Immature natural killer cell (primary cell): ENCODE results near the gene PARD3B. TPM values are rescaled to one million over a fixed set of nuclear protein-coding genes. Genes with fewer than 3 reads are reported as not detected.

Source experiments
- DNase-seq, 3 donors: peaks; one replicate each; pipeline ENCODE4 v3.0.0; 2022; ENCODE audit warnings: mixed read lengths in 1 of 3
- H3K27ac Mint-ChIP-seq, 6 donors: one replicate each; pipeline ENCODE4 v1.8.0; 2020; ENCODE audit warnings: mixed read lengths in 6 of 6, mild to moderate bottlenecking in 5 of 6, inconsistent platforms in 4 of 6, moderate library complexity in 3 of 6
- H3K27me3 Mint-ChIP-seq, 3 donors: one replicate each; pipeline ENCODE4 v1.8.0; 2020 to 2021; ENCODE audit warnings: low read depth in 3 of 3, mild to moderate bottlenecking in 3 of 3, mixed read lengths in 3 of 3, moderate library complexity in 3 of 3, inconsistent platforms in 1 of 3
- H3K36me3 Mint-ChIP-seq, 3 donors: one replicate each; pipeline ENCODE4 v1.8.0; 2020; ENCODE audit warnings: mixed read lengths in 3 of 3, inconsistent platforms in 2 of 3, mild to moderate bottlenecking in 2 of 3
- H3K4me1 Mint-ChIP-seq, 2 donors: one replicate each; pipeline ENCODE4 v1.8.0; 2020; ENCODE audit warnings: inconsistent platforms in 2 of 2, mild to moderate bottlenecking in 2 of 2, mixed read lengths in 2 of 2, moderate library complexity in 1 of 2
- H3K4me3 Mint-ChIP-seq, 5 donors: one replicate each; pipeline ENCODE4 v1.8.0; 2020; ENCODE audit warnings: mild to moderate bottlenecking in 5 of 5, mixed read lengths in 5 of 5, inconsistent platforms in 3 of 5, moderate library complexity in 3 of 5
- H3K9me3 Mint-ChIP-seq, 6 donors: one replicate each; pipeline ENCODE4 v1.8.0; 2020; ENCODE audit warnings: mild to moderate bottlenecking in 6 of 6, mixed read lengths in 6 of 6, inconsistent platforms in 4 of 6, moderate library complexity in 3 of 6
- polyA plus RNA-seq, 3 donors: library from polyadenylated mRNA; unstranded; fragments of 300-500 nt; fragmentation: Illumina TruSeq; gene quantifications; one replicate each; pipeline ENCODE4 v1.2.3, GENCODE V29; 2021

The PARD3B gene
- polyA plus RNA-seq, 3 donors from 2014 or later: not detected

GRCh38 chr2:204628926-204629712, 83.8 kb downstream of the PARD3B start:
- H3K27ac Mint-ChIP-seq: no peak overlapping the region

GRCh38 chr2:204632410-204632809, 87.1 kb downstream of the PARD3B start:
- DNase-seq: no peak
- H3K4me1 Mint-ChIP-seq: no peaks in the 10 kb centered on the region
- H3K9me3 Mint-ChIP-seq: peaks cover 0 to 5% (median 1%) of the 10 kb centered on the region in 6 donors
- H3K4me3 Mint-ChIP-seq: no peak overlapping the region
- peaks cover 0 to 2% (median 2%) of the 10 kb centered on the region in 3 donors for H3K27me3 Mint-ChIP-seq
- H3K36me3 Mint-ChIP-seq: no peaks in the 10 kb centered on the region
- no peak overlapping the region for H3K27ac Mint-ChIP-seq

More at GRCh38 chr2:204628926-204629712, 83.8 kb downstream of the PARD3B start:
- Mint-ChIP-seq H3K4me3 (no peak overlapping the region), H3K36me3 (no peaks in the 10 kb centered on the region), H3K27me3 (peaks cover 0 to 6% (median 2%) of the 10 kb centered on the region in 3 donors), H3K9me3 (peaks cover 0 to 5% (median 3%) of the 10 kb centered on the region in 6 donors), H3K4me1 (no peaks in the 10 kb centered on the region)
- DNase-seq: no peak

- Mint-ChIP-seq H3K4me3 (no peak overlapping the region), H3K36me3 (no peaks in the 10 kb centered on the region)
Observed at GRCh38 chr2:204634564-204634963, 89.3 kb downstream of the PARD3B start.

DNA sequence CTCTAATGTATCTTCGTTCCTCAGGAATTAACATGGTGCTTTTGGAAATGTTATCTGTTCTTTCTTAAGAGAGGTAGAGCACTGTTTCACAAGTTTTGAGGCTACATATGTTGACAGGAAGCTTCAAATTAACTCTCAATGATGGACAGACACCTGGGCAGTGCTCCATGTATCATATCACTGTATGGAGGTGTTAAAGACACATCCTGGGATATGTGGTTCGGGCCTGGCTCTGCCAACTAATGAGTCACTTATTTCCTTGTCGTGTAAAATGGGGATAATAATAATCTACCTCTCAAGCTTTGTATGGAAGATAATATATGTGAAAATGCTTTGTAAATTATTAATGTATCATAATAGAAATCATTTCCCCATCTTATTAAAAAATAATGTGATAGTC, 90.2 kb downstream of the PARD3B start:
- Mint-ChIP-seq H3K4me3 (no peak overlapping the region), H3K9me3 (peaks cover 0 to 5% (median 0%) of the 10 kb centered on the region in 6 donors), H3K27me3 (peaks cover 0 to 2% (median 2%) of the 10 kb centered on the region in 3 donors), H3K27ac (no peak overlapping the region), H3K36me3 (no peaks in the 10 kb centered on the region), H3K4me1 (no peaks in the 10 kb centered on the region)
- no peak for DNase-seq

More at GRCh38 chr2:204634564-204634963, 89.3 kb downstream of the PARD3B start:
- no peak for DNase-seq
- Mint-ChIP-seq H3K27ac (no peak overlapping the region), H3K9me3 (peaks cover 0 to 5% (median 0%) of the 10 kb centered on the region in 6 donors), H3K4me1 (no peaks in the 10 kb centered on the region), H3K27me3 (peaks cover 0 to 2% (median 2%) of the 10 kb centered on the region in 3 donors)

DNA sequence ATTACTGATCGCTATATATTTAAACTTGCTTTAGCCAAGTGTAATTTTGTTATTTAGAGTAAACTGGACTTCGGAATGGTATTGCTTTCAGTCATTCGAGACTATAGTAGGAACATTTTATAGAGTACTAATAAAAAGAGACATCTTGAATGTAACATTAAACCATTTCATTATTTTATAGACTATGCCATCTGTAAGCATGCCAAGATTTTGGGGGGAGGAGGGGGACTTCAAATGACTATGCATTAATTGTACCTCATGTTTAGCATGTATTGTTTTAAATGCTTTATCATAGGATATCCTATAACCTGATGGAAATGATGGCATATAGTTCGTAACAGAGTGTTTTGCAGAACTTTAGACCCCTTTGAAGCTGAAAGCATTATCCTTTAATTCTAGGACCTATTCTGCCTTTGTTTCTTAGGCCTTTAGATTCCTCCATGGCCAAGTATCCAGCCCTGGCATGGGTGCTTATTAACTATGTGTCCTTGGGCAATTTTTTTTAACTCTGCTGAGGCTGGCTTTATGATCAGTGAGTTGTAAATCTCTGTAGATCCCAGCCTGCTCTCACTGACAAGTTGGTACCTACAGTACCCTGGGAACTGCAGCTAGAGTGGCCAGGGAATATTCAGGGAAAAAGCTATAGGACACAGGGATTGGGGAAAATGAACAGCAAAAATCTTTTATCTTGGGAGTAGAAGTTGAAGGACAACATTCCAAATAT, 93.4 kb downstream of the PARD3B start:
- no peak for DNase-seq
- no peaks in the 10 kb centered on the region for H3K36me3 Mint-ChIP-seq
- H3K27ac Mint-ChIP-seq: no peak overlapping the region
- H3K27me3 Mint-ChIP-seq: no peaks in the 10 kb centered on the region
- peaks cover 0 to 5% (median 3%) of the 10 kb centered on the region in 6 donors for H3K9me3 Mint-ChIP-seq
- no peaks in the 10 kb centered on the region for H3K4me1 Mint-ChIP-seq
- H3K4me3 Mint-ChIP-seq: no peak overlapping the region

DNA sequence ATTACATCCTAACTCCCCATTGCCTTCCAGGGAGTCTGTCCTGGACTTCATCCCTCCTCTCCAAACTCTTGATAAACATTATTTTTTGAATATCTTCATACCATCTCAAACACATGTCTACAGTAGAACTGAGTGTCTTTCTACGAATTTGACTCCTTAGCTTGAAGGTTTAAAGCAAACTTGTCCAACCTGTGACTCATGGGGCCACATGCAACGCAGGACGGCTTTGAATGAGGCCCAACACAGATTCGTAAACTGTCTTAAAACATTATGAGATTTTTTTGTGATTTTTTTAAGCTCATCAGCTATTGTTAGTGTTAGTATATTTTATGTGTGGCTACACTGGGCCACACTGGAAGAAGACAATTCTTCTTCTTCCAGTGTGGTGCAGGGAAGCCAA, 98.1 kb downstream of the PARD3B start:
- H3K27me3 Mint-ChIP-seq: no peaks in the 10 kb centered on the region
- no peaks in the 10 kb centered on the region for H3K36me3 Mint-ChIP-seq
- H3K4me3 Mint-ChIP-seq: no peak overlapping the region
- H3K27ac Mint-ChIP-seq: no peak overlapping the region
- no peaks in the 10 kb centered on the region for H3K4me1 Mint-ChIP-seq
- DNase-seq: no peak
- peaks cover 0 to 6% (median 4%) of the 10 kb centered on the region in 6 donors for H3K9me3 Mint-ChIP-seq

GRCh38 chr2:204645018-204645773, 99.9 kb downstream of the PARD3B start:
- H3K36me3 Mint-ChIP-seq: no peaks in the 10 kb centered on the region
- H3K9me3 Mint-ChIP-seq: peaks cover 0 to 6% (median 4%) of the 10 kb centered on the region in 6 donors
- H3K4me1 Mint-ChIP-seq: no peaks in the 10 kb centered on the region
- H3K27me3 Mint-ChIP-seq: no peaks in the 10 kb centered on the region
- no peak overlapping the region for H3K4me3 Mint-ChIP-seq
- no peak for DNase-seq
- H3K27ac Mint-ChIP-seq: no peak overlapping the region

- Mint-ChIP-seq H3K27me3 (no peaks in the 10 kb centered on the region), H3K4me3 (no peak overlapping the region), H3K27ac (no peak overlapping the region), H3K36me3 (no peaks in the 10 kb centered on the region), H3K9me3 (peaks cover 4 to 16% (median 8%) of the 10 kb centered on the region in 6 donors), H3K4me1 (no peaks in the 10 kb centered on the region)
- DNase-seq: no peak
Observed at GRCh38 chr2:204647626-204648025, 102.4 kb downstream of the PARD3B start.

- DNase-seq: no peak
- Mint-ChIP-seq H3K36me3 (no peaks in the 10 kb centered on the region), H3K27ac (no peak overlapping the region), H3K9me3 (peaks cover 7 to 19% (median 10%) of the 10 kb centered on the region in 6 donors), H3K4me3 (no peak overlapping the region), H3K4me1 (no peaks in the 10 kb centered on the region), H3K27me3 (peaks cover 0 to 2% (median 0%) of the 10 kb centered on the region in 3 donors)
Observed at GRCh38 chr2:204650611-204651010, 105.3 kb downstream of the PARD3B start.

- H3K4me3 Mint-ChIP-seq: no peak overlapping the region
- peaks cover 7 to 19% (median 10%) of the 10 kb centered on the region in 6 donors for H3K9me3 Mint-ChIP-seq
- no peaks in the 10 kb centered on the region for H3K4me1 Mint-ChIP-seq
- peaks cover 0 to 2% (median 0%) of the 10 kb centered on the region in 3 donors for H3K27me3 Mint-ChIP-seq
- H3K36me3 Mint-ChIP-seq: no peaks in the 10 kb centered on the region
- no peak for DNase-seq
- no peak overlapping the region for H3K27ac Mint-ChIP-seq
Observed at GRCh38 chr2:204652063-204652462, 106.8 kb downstream of the PARD3B start.

GRCh38 chr2:204654669-204655068, 109.4 kb downstream of the PARD3B start:
- peaks cover 7 to 19% (median 10%) of the 10 kb centered on the region in 6 donors for H3K9me3 Mint-ChIP-seq
- no peak overlapping the region for H3K27ac Mint-ChIP-seq
- H3K4me1 Mint-ChIP-seq: no peaks in the 10 kb centered on the region
- H3K4me3 Mint-ChIP-seq: no peak overlapping the region
- DNase-seq: no peak
- H3K36me3 Mint-ChIP-seq: no peaks in the 10 kb centered on the region
- H3K27me3 Mint-ChIP-seq: peaks cover 0 to 2% (median 0%) of the 10 kb centered on the region in 3 donors

DNA sequence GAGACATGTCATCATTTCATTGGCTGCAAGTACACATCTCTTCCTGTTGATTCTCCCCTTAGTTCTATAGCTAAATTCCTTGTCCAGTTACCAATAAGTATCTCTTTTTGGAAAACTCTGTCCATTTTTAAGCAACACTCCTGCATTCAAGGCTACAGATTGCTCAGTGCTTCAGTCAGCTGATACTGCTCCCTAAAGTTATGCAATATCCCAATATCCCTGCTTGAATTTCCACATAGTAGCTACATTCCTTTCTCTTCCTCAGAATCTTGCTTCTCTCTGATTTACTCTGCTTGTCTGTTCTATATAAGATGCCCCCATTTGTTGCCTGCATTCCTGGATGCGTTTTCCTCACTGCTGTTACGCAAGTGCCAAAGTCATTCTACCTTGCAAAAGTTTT, 109.8 kb downstream of the PARD3B start:
- H3K9me3 Mint-ChIP-seq: peaks cover 7 to 19% (median 11%) of the 10 kb centered on the region in 6 donors
- H3K4me3 Mint-ChIP-seq: no peak overlapping the region
- no peaks in the 10 kb centered on the region for H3K4me1 Mint-ChIP-seq
- H3K27me3 Mint-ChIP-seq: peaks cover 0 to 2% (median 0%) of the 10 kb centered on the region in 3 donors
- no peak for DNase-seq
- no peaks in the 10 kb centered on the region for H3K36me3 Mint-ChIP-seq
- H3K27ac Mint-ChIP-seq: no peak overlapping the region

DNA sequence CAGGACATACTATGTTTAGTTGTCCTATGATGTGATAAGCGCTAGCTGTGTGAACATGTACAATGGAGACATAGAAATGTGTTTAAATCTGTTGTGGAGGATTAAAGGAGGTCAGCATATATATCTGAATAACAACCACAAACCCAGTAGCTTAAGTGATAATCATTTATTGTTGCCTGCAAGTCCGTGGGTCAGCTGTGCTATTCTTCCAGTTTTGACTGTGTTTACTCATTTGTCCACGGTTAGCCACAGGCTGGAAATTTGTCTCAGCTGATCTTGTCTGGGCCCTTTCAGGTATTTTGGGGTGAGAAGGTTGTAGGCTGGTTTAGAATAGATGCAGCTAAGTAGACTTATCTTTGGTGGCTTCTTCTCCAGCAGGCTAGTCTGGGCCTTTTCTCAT, 110.4 kb downstream of the PARD3B start:
- H3K4me3 Mint-ChIP-seq: no peak overlapping the region
- H3K36me3 Mint-ChIP-seq: no peaks in the 10 kb centered on the region
- no peak overlapping the region for H3K27ac Mint-ChIP-seq
- DNase-seq: no peak
- H3K27me3 Mint-ChIP-seq: peaks cover 0 to 4% (median 0%) of the 10 kb centered on the region in 3 donors
- peaks cover 5 to 17% (median 10%) of the 10 kb centered on the region in 6 donors for H3K9me3 Mint-ChIP-seq
- H3K4me1 Mint-ChIP-seq: no peaks in the 10 kb centered on the region
